T-cell (primary cell): ENCODE measurements around the gene GOLGA1. TPM values are rescaled to one million over a fixed set of nuclear protein-coding genes. Genes with fewer than 3 reads are reported as not detected.
"Not testable (repeated sequence)": the region's sequence is repeated elsewhere in the genome, so short reads cannot be mapped to it uniquely, and the experiment has no call there.

Source experiments
- ATAC-seq, 4 experiments: fragments of 200-7000 bp in 3 of 4; fragments of 150-1000 bp in 1 of 4; cut with Tn5 transposase; replicated peaks in 1 of 4; 1 replicate in 3 of 4; 2 replicates in 1 of 4; pipeline ENCODE4 v1.10.0; 2021; ENCODE audit warnings: moderate library complexity in 3 of 4, mild to moderate bottlenecking in 2 of 4, moderate number of reproducible peaks in 1 of 4
- CTCF ChIA-PET, 2 donors: fragments of 300-600 bp; sonication (Branson Sonifier 250); formaldehyde crosslinking; loops; one replicate each; lab custom pipeline; 2022; ENCODE audit warnings: antibody characterized with exemption in 2 of 2; lab: Charles Lee
- POLR2A ChIA-PET, 2 donors: fragments of 300-600 bp; sonication (Branson Sonifier 250); formaldehyde crosslinking; loops; one replicate each; lab custom pipeline; 2022; ENCODE audit warnings: antibody characterized with exemption in 2 of 2; lab: Charles Lee
- DNase-seq, 35 experiments: peaks; one replicate each; pipeline versions ENCODE4 v3.0.0 to v3.0.0-alpha.2; 2013 to 2023
- H3K27ac ChIP-seq: one replicate; pipeline ENCODE4 v1.5.1; 2013; ENCODE audit warnings: low read length
- H3K27me3 ChIP-seq, 2 experiments: replicated peaks in 1 of 2; 1 replicate in 1 of 2; 2 replicates in 1 of 2; pipeline versions ENCODE4 v1.6.1 to v1.7.0; 2013; ENCODE audit warnings: low read length in 1 of 2, mixed read lengths in 1 of 2; ENCODE audit not compliant: control insufficient read depth in 2 of 2, insufficient read depth in 2 of 2; ENCODE audit errors: extremely low read depth in 1 of 2
- H3K36me3 ChIP-seq, 2 donors: 1 replicate in 1 of 2; 2 replicates in 1 of 2; pipeline versions ENCODE4 v1.6.1 to v1.7.0; 2013; ENCODE audit warnings: low read length in 1 of 2; ENCODE audit not compliant: control insufficient read depth in 2 of 2, insufficient read depth in 1 of 2; ENCODE audit errors: extremely low read depth in 1 of 2
- H3K4me1 ChIP-seq, 2 experiments: 1 replicate in 1 of 2; 2 replicates in 1 of 2; pipeline versions ENCODE4 v1.6.1 to v1.7.0; 2013; ENCODE audit warnings: low read length in 2 of 2, mixed read lengths in 1 of 2; ENCODE audit not compliant: insufficient read depth in 2 of 2, control insufficient read depth in 1 of 2; ENCODE audit errors: extremely low read depth in 1 of 2
- H3K4me3 ChIP-seq, 2 donors: 1 replicate in 1 of 2; 2 replicates in 1 of 2; pipeline versions ENCODE4 v1.5.1 to v1.7.0; 2013; ENCODE audit warnings: mild to moderate bottlenecking in 2 of 2, low read length in 1 of 2, moderate library complexity in 1 of 2; ENCODE audit not compliant: control insufficient read depth in 1 of 2; ENCODE audit errors: extremely low read depth in 1 of 2
- H3K9me3 ChIP-seq: 2 replicates; pipeline ENCODE4 v1.7.0; 2013
- H3K27ac Mint-ChIP-seq, 2 donors: one replicate each; pipeline ENCODE4 v1.8.0; 2020 to 2021; ENCODE audit warnings: mild to moderate bottlenecking in 2 of 2, mixed read lengths in 2 of 2
- H3K27me3 Mint-ChIP-seq, 2 donors: one replicate each; pipeline ENCODE4 v1.8.0; 2021 to 2022; ENCODE audit warnings: mixed read lengths in 2 of 2
- H3K36me3 Mint-ChIP-seq: one replicate; pipeline ENCODE4 v1.8.0; 2021; ENCODE audit warnings: mixed read lengths
- H3K4me1 Mint-ChIP-seq, 3 donors: one replicate each; pipeline ENCODE4 v1.8.0; 2020 to 2022; ENCODE audit warnings: mixed read lengths in 3 of 3, mild to moderate bottlenecking in 1 of 3
- H3K4me3 Mint-ChIP-seq, 3 donors: one replicate each; pipeline ENCODE4 v1.8.0; 2020 to 2022; ENCODE audit warnings: mild to moderate bottlenecking in 3 of 3, mixed read lengths in 3 of 3, moderate library complexity in 3 of 3
- H3K9me3 Mint-ChIP-seq, 3 donors: one replicate each; pipeline ENCODE4 v1.8.0; 2020 to 2022; ENCODE audit warnings: mixed read lengths in 3 of 3
- WGBS: methylation state at CpG from one replicate; pipeline ENCODE4 v1.1.5; 2013; ENCODE audit warnings: missing lambda C conversion rate; ENCODE audit not compliant: insufficient coverage; 5-methylcytosine and 5-hydroxymethylcytosine counted together
- total RNA-seq, 35 experiments: library from RNA in 6 of 35; stranded (reverse) in 6 of 35; fragments of 120-200 nt in 1 of 35; gene quantifications; one replicate each; pipeline versions ENCODE4 v1.2.1 to v1.2.4 and lab custom pipeline; 2013 to 2026

GOLGA1 gene
- total RNA-seq, 5 donors from 2014 or later (not counting 1 experiment from before 2014, with no cell fraction given): 23.4 to 28.9 (median 27.1) TPM

- Mint-ChIP-seq H3K27me3 (no peaks in the 10 kb centered on the region), H3K27ac (no peak overlapping the region), H3K4me1 (peaks cover 18 to 20% (median 18%) of the 10 kb centered on the region in 3 donors), H3K4me3 (no peak overlapping the region), H3K9me3 (no peaks in the 10 kb centered on the region), H3K36me3 (peaks cover 15% of the 10 kb centered on the region)
- no peak for ATAC-seq
- no peaks in the 10 kb centered on the region for H3K27me3 ChIP-seq
- ChIA-PET POLR2A (no interaction called here), CTCF (no interaction called here)
- H3K27ac ChIP-seq: no peak overlapping the region
- no peak overlapping the region for H3K4me3 ChIP-seq
- WGBS: 100% methylated on average over 1 of the region's 2 CpGs
- no peaks in the 10 kb centered on the region for H3K9me3 ChIP-seq
- H3K36me3 ChIP-seq: no peaks in the 10 kb centered on the region
- H3K4me1 ChIP-seq: peaks cover 11 to 21% of the 10 kb centered on the region in 2 experiments
- no peak for DNase-seq
These were observed 19.5 kb upstream of the GOLGA1 start for GRCh38 chr9:124960409-124960752.

DNA sequence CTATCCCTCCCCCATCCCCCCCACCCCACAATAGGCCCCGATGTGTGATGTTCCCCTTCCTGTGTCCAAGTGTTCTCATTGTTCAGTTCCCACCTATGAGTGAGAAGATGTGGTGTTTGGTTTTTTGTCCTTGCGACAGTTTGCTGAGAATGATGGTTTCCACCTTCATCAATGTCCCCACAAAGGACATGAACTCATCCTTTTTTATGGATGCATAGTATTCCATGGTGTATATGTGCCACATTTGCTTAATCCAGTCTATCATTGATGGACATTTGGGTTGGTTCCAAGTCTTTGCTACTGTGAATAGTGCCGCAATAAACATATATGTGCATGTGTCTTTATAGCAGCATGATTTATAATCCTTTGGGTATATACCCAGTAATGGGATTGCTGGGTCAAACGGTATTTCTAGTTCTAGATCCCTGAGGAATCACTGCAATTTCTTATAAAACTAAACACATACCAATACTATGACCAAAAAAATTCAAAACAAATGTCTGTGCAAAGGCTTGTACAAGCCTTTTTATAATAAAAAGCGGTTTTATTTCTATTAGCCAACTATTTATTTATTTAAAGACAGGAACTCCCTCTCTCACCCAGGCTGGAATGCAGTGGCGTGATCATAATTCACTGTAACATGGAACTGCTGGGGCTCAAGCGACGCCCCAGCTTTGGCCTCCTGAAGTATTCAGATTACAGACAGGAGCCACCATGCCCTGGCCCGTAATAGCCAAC is 19.0 kb upstream of the GOLGA1 start:
- H3K27ac ChIP-seq, CTCF ChIA-PET, H3K9me3 Mint-ChIP-seq, DNase-seq, H3K27ac Mint-ChIP-seq, H3K27me3 ChIP-seq, ATAC-seq, H3K9me3 ChIP-seq, H3K4me3 ChIP-seq, H3K27me3 Mint-ChIP-seq, H3K36me3 ChIP-seq, H3K4me3 Mint-ChIP-seq: not testable (repeated sequence)
- peaks cover 11 to 16% of the 10 kb centered on the region in 2 experiments for H3K4me1 ChIP-seq
- WGBS: 97% methylated on average over 5 of the region's 9 CpGs
- POLR2A ChIA-PET: interaction anchor here (0.5 to 0.7 kb wide), 2 partner anchors 9 to 20 kb away, joined by 3 to 5 read pairs; no protein-coding TSS in a partner anchor
- peaks cover 15% of the 10 kb centered on the region for H3K36me3 Mint-ChIP-seq
- H3K4me1 Mint-ChIP-seq: peaks cover 12 to 14% (median 12%) of the 10 kb centered on the region in 3 donors

GRCh38 chr9:124954255-124954654 is 13.4 kb upstream of the GOLGA1 start:
- WGBS: no CpG with 5 or more reads among the region's 1 CpG
- Mint-ChIP-seq H3K27ac (no peak overlapping the region), H3K27me3 (no peaks in the 10 kb centered on the region), H3K36me3 (peaks cover 17% of the 10 kb centered on the region), H3K4me3 (no peak overlapping the region), H3K9me3 (no peaks in the 10 kb centered on the region), H3K4me1 (peaks cover 0 to 3% (median 0%) of the 10 kb centered on the region in 3 donors)
- DNase-seq (no peak), ATAC-seq (no peak)
- POLR2A ChIA-PET: no interaction called here
- no peaks in the 10 kb centered on the region for H3K4me1 ChIP-seq
- H3K36me3 ChIP-seq: no peaks in the 10 kb centered on the region
- CTCF ChIA-PET: no interaction called here
- no peaks in the 10 kb centered on the region for H3K27me3 ChIP-seq
- H3K9me3 ChIP-seq: no peaks in the 10 kb centered on the region
- H3K4me3 ChIP-seq: no peak overlapping the region
- no peak overlapping the region for H3K27ac ChIP-seq

- ChIA-PET CTCF (interaction anchor here in 1 of 2 donors (1.5 kb wide), 1 partner anchor 16 kb away, joined by 3 read pairs; no protein-coding TSS in a partner anchor), POLR2A (interaction anchor here in 1 of 2 donors (0.6 kb wide), 2 partner anchors 9 to 16 kb away, joined by 3 read pairs; no protein-coding TSS in a partner anchor)
- no peak overlapping the region for H3K4me3 Mint-ChIP-seq
- no peaks in the 10 kb centered on the region for H3K9me3 Mint-ChIP-seq
- H3K36me3 ChIP-seq: no peaks in the 10 kb centered on the region
- WGBS: no CpG with 5 or more reads among the region's 3 CpGs
- no peaks in the 10 kb centered on the region for H3K27me3 ChIP-seq
- H3K36me3 Mint-ChIP-seq: peaks cover 14% of the 10 kb centered on the region
- no peak overlapping the region for H3K27ac ChIP-seq
- DNase-seq (no peak), ATAC-seq (no peak)
- no peak overlapping the region for H3K4me3 ChIP-seq
- no peak overlapping the region for H3K27ac Mint-ChIP-seq
- H3K4me1 ChIP-seq: no peaks in the 10 kb centered on the region
- H3K9me3 ChIP-seq: no peaks in the 10 kb centered on the region
- H3K4me1 Mint-ChIP-seq: peaks cover 0 to 3% (median 0%) of the 10 kb centered on the region in 3 donors
- no peaks in the 10 kb centered on the region for H3K27me3 Mint-ChIP-seq
These were observed 9.3 kb upstream of the GOLGA1 start for GRCh38 chr9:124950050-124950718.

DNA sequence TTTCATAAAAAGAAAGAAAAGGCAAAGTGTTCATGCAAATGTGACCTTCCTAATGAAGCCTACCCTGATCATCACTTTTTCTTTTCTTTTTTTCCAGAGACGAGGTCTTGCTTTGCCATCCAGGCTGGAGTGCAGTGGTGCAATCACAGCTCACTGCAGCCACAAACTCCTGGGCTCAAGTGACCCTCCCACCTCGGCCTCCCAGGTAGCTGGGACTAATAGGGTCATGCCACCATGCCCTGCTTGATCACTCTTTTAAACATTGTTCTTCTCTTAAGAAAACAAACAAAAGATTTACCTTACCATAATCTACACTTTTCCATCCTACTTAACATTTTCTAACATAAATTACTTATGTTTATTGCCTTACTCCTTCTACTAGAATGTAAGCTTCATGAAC is 8.5 kb upstream of the GOLGA1 start:
- Mint-ChIP-seq H3K27ac (peak overlapping the region in 1 of 2 donors; percentile 31), H3K27me3 (no peaks in the 10 kb centered on the region), H3K36me3 (peaks cover 14% of the 10 kb centered on the region), H3K9me3 (no peaks in the 10 kb centered on the region), H3K4me1 (peaks cover 0 to 3% (median 0%) of the 10 kb centered on the region in 3 donors), H3K4me3 (no peak overlapping the region)
- CTCF ChIA-PET: interaction anchor here in 1 of 2 donors (1.5 kb wide), 1 partner anchor 16 kb away, joined by 3 read pairs; no protein-coding TSS in a partner anchor
- H3K4me3 ChIP-seq: no peak overlapping the region
- H3K27me3 ChIP-seq: no peaks in the 10 kb centered on the region
- no peaks in the 10 kb centered on the region for H3K9me3 ChIP-seq
- no peaks in the 10 kb centered on the region for H3K36me3 ChIP-seq
- no peaks in the 10 kb centered on the region for H3K4me1 ChIP-seq
- ATAC-seq (no peak), DNase-seq (no peak)
- POLR2A ChIA-PET: no interaction called here
- WGBS: 95% methylated on average over 2 of the region's 2 CpGs
- H3K27ac ChIP-seq: no peak overlapping the region

- ATAC-seq (no peak), DNase-seq (no peak)
- Mint-ChIP-seq H3K27me3 (no peaks in the 10 kb centered on the region), H3K27ac (no peak overlapping the region), H3K4me1 (peaks cover under 1 to 3% (median 2%) of the 10 kb centered on the region in 3 donors), H3K9me3 (no peaks in the 10 kb centered on the region), H3K4me3 (no peak overlapping the region), H3K36me3 (peaks cover 14% of the 10 kb centered on the region)
- Histone ChIP-seq H3K36me3 (no peaks in the 10 kb centered on the region), H3K27me3 (no peaks in the 10 kb centered on the region), H3K4me3 (no peak overlapping the region), H3K27ac (no peak overlapping the region), H3K9me3 (no peaks in the 10 kb centered on the region), H3K4me1 (no peaks in the 10 kb centered on the region)
- POLR2A ChIA-PET: no interaction called here
- CTCF ChIA-PET: interaction anchor here in 1 of 2 donors (0.7 to 0.9 kb wide), 2 partner anchors 17 to 18 kb away, joined by 3 read pairs; no protein-coding TSS in a partner anchor
- WGBS: no CpG with 5 or more reads among the region's 5 CpGs
These were observed 7.0 kb upstream of the GOLGA1 start for GRCh38 chr9:124947727-124948391.
